ENCODE results near the gene IRS2. TPM values are rescaled to one million over a fixed set of nuclear protein-coding genes. Genes with fewer than 3 reads are reported as not detected.
A peak's percentile ranks its signal among the peaks of the same experiment; 100 is the strongest.

Gene IRS2
- total RNA-seq, 1 donor from 2014 or later: 20.1 TPM

- Histone ChIP-seq H3K27me3 (ENCODE audit: insufficient read depth, low read length) (no peaks in the 10 kb centered on the region), H3K27ac (ENCODE audit: low read depth, low read length) (no peak overlapping the region), H4K20me1 (ENCODE audit: insufficient read depth, low read length) (no peaks in the 10 kb centered on the region), H3K4me1 (ENCODE audit: insufficient read depth, low read length) (peaks cover 18% of the 10 kb centered on the region), H3K36me3 (ENCODE audit: insufficient read depth, low read length) (no peaks in the 10 kb centered on the region), H3K79me2 (ENCODE audit: insufficient read depth, low read length) (no peaks in the 10 kb centered on the region), H2AFZ (ENCODE audit: low read depth, low read length) (no peak overlapping the region), H3K4me2 (ENCODE audit: low read length) (no peak overlapping the region), H3K9ac (ENCODE audit: low read length) (no peak overlapping the region), H3K4me3 (ENCODE audit: insufficient read depth, low read depth, low read length) (no peak overlapping the region), H3K9me3 (ENCODE audit: insufficient read depth, low read depth, low read length) (no peaks in the 10 kb centered on the region)
- H3K4me3 Mint-ChIP-seq (ENCODE audit: unreplicated experiment): no peak overlapping the region
- FAIRE-seq: no peak
- H3K4me1 Mint-ChIP-seq (ENCODE audit: low read depth, unreplicated experiment): peaks cover 23% of the 10 kb centered on the region
- peaks cover 9% of the 10 kb centered on the region for H3K9me3 Mint-ChIP-seq (ENCODE audit: unreplicated experiment)
- DNase-seq (ENCODE audit: low read depth): no peak
- no peaks in the 10 kb centered on the region for H3K36me3 Mint-ChIP-seq (ENCODE audit: low read depth, unreplicated experiment)
- TF ChIP-seq EZH2 (IDR thresholded peaks at IDR 0.05; ENCODE audit: insufficient read depth, low read length): no peak
- no peaks in the 10 kb centered on the region for H3K27me3 Mint-ChIP-seq (ENCODE audit: low read depth, unreplicated experiment)
- H3K27ac Mint-ChIP-seq (ENCODE audit: unreplicated experiment): no peak overlapping the region
Measured at GRCh38 chr13:109740121-109740520, 46.3 kb downstream of the IRS2 start.

GRCh38 chr13:109738298-109738746 lies 48.1 kb downstream of the IRS2 start:
- no peaks in the 10 kb centered on the region for H3K79me2 ChIP-seq (ENCODE audit: insufficient read depth, low read length)
- no peak overlapping the region for H3K27ac Mint-ChIP-seq (ENCODE audit: unreplicated experiment)
- H3K4me1 ChIP-seq (ENCODE audit: insufficient read depth, low read length): peaks cover 6% of the 10 kb centered on the region
- H2AFZ ChIP-seq (ENCODE audit: low read depth, low read length): no peak overlapping the region
- H3K4me2 ChIP-seq (ENCODE audit: low read length): no peak overlapping the region
- H3K4me3 ChIP-seq (ENCODE audit: insufficient read depth, low read depth, low read length): no peak overlapping the region
- H3K4me3 Mint-ChIP-seq (ENCODE audit: unreplicated experiment): no peak overlapping the region
- no peaks in the 10 kb centered on the region for H4K20me1 ChIP-seq (ENCODE audit: insufficient read depth, low read length)
- no peak for TF ChIP-seq CTCF (IDR thresholded peaks at IDR 0.05; ENCODE audit: insufficient read depth, low read depth, low read length)
- no peak for TF ChIP-seq EZH2 (IDR thresholded peaks at IDR 0.05; ENCODE audit: insufficient read depth, low read length)
- no peaks in the 10 kb centered on the region for H3K36me3 ChIP-seq (ENCODE audit: insufficient read depth, low read length)
- H3K27ac ChIP-seq (ENCODE audit: low read depth, low read length): no peak overlapping the region
- no peaks in the 10 kb centered on the region for H3K27me3 ChIP-seq (ENCODE audit: insufficient read depth, low read length)
- peaks cover 17% of the 10 kb centered on the region for H3K4me1 Mint-ChIP-seq (ENCODE audit: low read depth, unreplicated experiment)
- H3K9ac ChIP-seq (ENCODE audit: low read length): no peak overlapping the region
- H3K9me3 ChIP-seq (ENCODE audit: insufficient read depth, low read depth, low read length): no peaks in the 10 kb centered on the region
- peaks cover 9% of the 10 kb centered on the region for H3K9me3 Mint-ChIP-seq (ENCODE audit: unreplicated experiment)
- no peaks in the 10 kb centered on the region for H3K27me3 Mint-ChIP-seq (ENCODE audit: low read depth, unreplicated experiment)
- DNase-seq (ENCODE audit: low read depth) (no peak), FAIRE-seq (no peak)
- H3K36me3 Mint-ChIP-seq (ENCODE audit: low read depth, unreplicated experiment): no peaks in the 10 kb centered on the region

DNA sequence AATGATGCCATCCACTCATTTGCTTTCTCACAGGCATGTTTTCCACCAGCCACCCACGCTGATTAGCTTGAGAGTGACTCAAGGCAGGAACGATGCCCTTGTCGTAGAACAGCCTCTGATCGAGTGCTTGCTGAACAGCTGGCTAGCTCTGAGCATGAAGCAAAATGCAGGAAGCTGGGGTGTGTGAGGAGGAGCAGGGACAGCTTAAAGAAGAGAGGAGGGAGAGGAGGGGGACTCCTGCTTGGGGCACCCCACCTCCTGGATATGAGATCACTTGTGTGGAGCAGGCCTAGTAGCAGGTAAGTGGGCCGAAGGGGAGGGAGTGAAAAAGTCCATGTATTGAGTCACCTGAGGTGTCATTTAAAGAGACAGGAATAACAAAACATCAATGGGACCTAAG lies 48.8 kb downstream of the IRS2 start:
- H3K4me2 ChIP-seq (ENCODE audit: low read length): no peak overlapping the region
- no peak for FAIRE-seq
- no peaks in the 10 kb centered on the region for H3K36me3 Mint-ChIP-seq (ENCODE audit: low read depth, unreplicated experiment)

More for the DNA sequence above, 48.8 kb downstream of the IRS2 start:
- Histone ChIP-seq H3K4me3 (ENCODE audit: insufficient read depth, low read depth, low read length) (no peak overlapping the region), H3K9me3 (ENCODE audit: insufficient read depth, low read depth, low read length) (no peaks in the 10 kb centered on the region), H4K20me1 (ENCODE audit: insufficient read depth, low read length) (no peaks in the 10 kb centered on the region), H3K36me3 (ENCODE audit: insufficient read depth, low read length) (no peaks in the 10 kb centered on the region), H3K4me1 (ENCODE audit: insufficient read depth, low read length) (peaks cover 6% of the 10 kb centered on the region), H3K9ac (ENCODE audit: low read length) (no peak overlapping the region), H3K27me3 (ENCODE audit: insufficient read depth, low read length) (no peaks in the 10 kb centered on the region), H3K79me2 (ENCODE audit: insufficient read depth, low read length) (no peaks in the 10 kb centered on the region), H2AFZ (ENCODE audit: low read depth, low read length) (no peak overlapping the region), H3K27ac (ENCODE audit: low read depth, low read length) (no peak overlapping the region)
- H3K27me3 Mint-ChIP-seq (ENCODE audit: low read depth, unreplicated experiment): no peaks in the 10 kb centered on the region
- no peak overlapping the region for H3K4me3 Mint-ChIP-seq (ENCODE audit: unreplicated experiment)
- peak overlapping the region; percentile 54 for H3K27ac Mint-ChIP-seq (ENCODE audit: unreplicated experiment)
- peaks cover 9% of the 10 kb centered on the region for H3K9me3 Mint-ChIP-seq (ENCODE audit: unreplicated experiment)
- no peak for TF ChIP-seq CTCF (IDR thresholded peaks at IDR 0.05; ENCODE audit: insufficient read depth, low read depth, low read length)
- no peak for TF ChIP-seq EZH2 (IDR thresholded peaks at IDR 0.05; ENCODE audit: insufficient read depth, low read length)
- H3K4me1 Mint-ChIP-seq (ENCODE audit: low read depth, unreplicated experiment): peaks cover 17% of the 10 kb centered on the region
- DNase-seq (ENCODE audit: low read depth): peak; percentile 70

Measured in astrocyte (in vitro differentiated cells and primary cell).